ENCODE data around the gene OR6C4.

- TF ChIP-seq CTCF (IDR thresholded peaks at IDR 0.05) = no peak
- TF ChIP-seq POLR2AphosphoS5 (IDR thresholded peaks at IDR 0.05) = no peak
- no peak for TF ChIP-seq POLR2A (IDR thresholded peaks at IDR 0.05)
- TF ChIP-seq EP300 (IDR thresholded peaks at IDR 0.05) = no peak
These were observed at the start of gene OR6C4 for GRCh38 chr12:55549302-55549701.
